ENCODE results near the gene ABCC1. TPM values are rescaled to one million over a fixed set of nuclear protein-coding genes. Genes with fewer than 3 reads are reported as not detected.

The ABCC1 gene
- total RNA-seq, 3 donors from 2014 or later = 13.8 to 40.0 (median 25.5) TPM

- no peaks in the 10 kb centered on the region for H3K9me3 ChIP-seq
- ATAC-seq (no peak), DNase-seq (no peak)
- intact Hi-C loops (cut with DNase I, micrococcal nuclease) = no loop called here
- H3K4me1 ChIP-seq (ENCODE audit: low read depth) = no peaks in the 10 kb centered on the region
- no peaks in the 10 kb centered on the region for H3K36me3 ChIP-seq (ENCODE audit: low read depth)
- no peak overlapping the region for H3K4me3 ChIP-seq
- TF ChIP-seq CTCF (IDR thresholded peaks at IDR 0.05) = no peak
Measured at GRCh38 chr16:16183562-16183961, 234.1 kb downstream of the ABCC1 start.

GRCh38 chr16:16184594-16184993 lies 235.2 kb downstream of the ABCC1 start:
- TF ChIP-seq CTCF (IDR thresholded peaks at IDR 0.05) = no peak
- no peak for ATAC-seq
- no peak overlapping the region for H3K4me3 ChIP-seq
- H3K9me3 ChIP-seq = no peaks in the 10 kb centered on the region
- DNase-seq = no peak
- H3K4me1 ChIP-seq (ENCODE audit: low read depth) = no peaks in the 10 kb centered on the region
- no peaks in the 10 kb centered on the region for H3K36me3 ChIP-seq (ENCODE audit: low read depth)
- intact Hi-C loops (cut with DNase I, micrococcal nuclease) = no loop called here

- no peak overlapping the region for H3K4me3 ChIP-seq
- no peak for ATAC-seq
- no peaks in the 10 kb centered on the region for H3K9me3 ChIP-seq
- H3K36me3 ChIP-seq (ENCODE audit: low read depth) = no peaks in the 10 kb centered on the region
- no peak for DNase-seq
- no peak for TF ChIP-seq CTCF (IDR thresholded peaks at IDR 0.05)
- intact Hi-C loops (cut with DNase I, micrococcal nuclease) = no loop called here
- no peaks in the 10 kb centered on the region for H3K4me1 ChIP-seq (ENCODE audit: low read depth)
Measured at GRCh38 chr16:16185095-16185494, 235.7 kb downstream of the ABCC1 start.

GRCh38 chr16:16186820-16187219 lies 237.4 kb downstream of the ABCC1 start:
- ATAC-seq (no peak), DNase-seq (no peak)
- Histone ChIP-seq H3K9me3 (no peaks in the 10 kb centered on the region), H3K4me3 (no peak overlapping the region), H3K36me3 (ENCODE audit: low read depth) (no peaks in the 10 kb centered on the region), H3K4me1 (ENCODE audit: low read depth) (no peaks in the 10 kb centered on the region)
- intact Hi-C loops (cut with DNase I, micrococcal nuclease) = no loop called here
- no peak for TF ChIP-seq CTCF (IDR thresholded peaks at IDR 0.05)

- DNase-seq = no peak
- TF ChIP-seq CTCF (IDR thresholded peaks at IDR 0.05) = no peak
- Histone ChIP-seq H3K4me1 (ENCODE audit: low read depth) (no peaks in the 10 kb centered on the region), H3K36me3 (ENCODE audit: low read depth) (no peaks in the 10 kb centered on the region), H3K4me3 (no peak overlapping the region), H3K9me3 (no peaks in the 10 kb centered on the region)
- ATAC-seq = no peak
- intact Hi-C loops (cut with DNase I, micrococcal nuclease) = no loop called here
Measured at GRCh38 chr16:16188827-16189226, 239.4 kb downstream of the ABCC1 start.

GRCh38 chr16:16189842-16190241 lies 240.4 kb downstream of the ABCC1 start:
- intact Hi-C loops (cut with DNase I, micrococcal nuclease) = loop anchor here in 1 of 2 donors (5.0 kb wide), 1 partner anchor 48 kb away; no protein-coding TSS in a partner anchor
- no peak for TF ChIP-seq CTCF (IDR thresholded peaks at IDR 0.05)

More at GRCh38 chr16:16189842-16190241, 240.4 kb downstream of the ABCC1 start:
- Histone ChIP-seq H3K36me3 (ENCODE audit: low read depth) (no peaks in the 10 kb centered on the region), H3K9me3 (no peaks in the 10 kb centered on the region), H3K4me3 (no peak overlapping the region), H3K4me1 (ENCODE audit: low read depth) (no peaks in the 10 kb centered on the region)
- ATAC-seq (no peak), DNase-seq (no peak)

Data from mucosa of descending colon (tissue), 3 donors.